ENCODE results near the gene UBN1. TPM values are rescaled to one million over a fixed set of nuclear protein-coding genes. Genes with fewer than 3 reads are reported as not detected.

The UBN1 gene
- total and polyA plus RNA-seq, 4 donors: 7.3 to 19.7 (median 14.2) TPM

GRCh38 chr16:4837733-4838501 lies 9.4 kb upstream of the UBN1 start:
- no peak for DNase-seq (ENCODE audit: low spot score)
- no peaks in the 10 kb centered on the region for H3K9me3 ChIP-seq (ENCODE audit: control insufficient read depth in 4 of 4, low read length in 3 of 4)
- no peaks in the 10 kb centered on the region for H3K4me1 ChIP-seq (ENCODE audit: control insufficient read depth in 4 of 4, insufficient read depth in 4 of 4, low read length in 3 of 4)
- no peak overlapping the region for H3K4me3 ChIP-seq (ENCODE audit: low read depth in 1 of 3, low read length in 3 of 3)
- H3K27ac ChIP-seq (ENCODE audit: low read depth in 1 of 2, low read length in 2 of 2): no peak overlapping the region
- H3K36me3 ChIP-seq (ENCODE audit: control insufficient read depth in 4 of 4, insufficient read depth in 3 of 4, low read depth in 1 of 4, low read length in 3 of 4): peaks cover 10 to 54% (median 29%) of the 10 kb centered on the region in 4 donors
- H3K9ac ChIP-seq (ENCODE audit: low read depth in 1 of 2, low read length in 2 of 2): no peak overlapping the region
- no peaks in the 10 kb centered on the region for H3K27me3 ChIP-seq (ENCODE audit: control insufficient read depth in 4 of 4, insufficient read depth in 4 of 4, low read length in 3 of 4)
- TF ChIP-seq, protein P1, sequence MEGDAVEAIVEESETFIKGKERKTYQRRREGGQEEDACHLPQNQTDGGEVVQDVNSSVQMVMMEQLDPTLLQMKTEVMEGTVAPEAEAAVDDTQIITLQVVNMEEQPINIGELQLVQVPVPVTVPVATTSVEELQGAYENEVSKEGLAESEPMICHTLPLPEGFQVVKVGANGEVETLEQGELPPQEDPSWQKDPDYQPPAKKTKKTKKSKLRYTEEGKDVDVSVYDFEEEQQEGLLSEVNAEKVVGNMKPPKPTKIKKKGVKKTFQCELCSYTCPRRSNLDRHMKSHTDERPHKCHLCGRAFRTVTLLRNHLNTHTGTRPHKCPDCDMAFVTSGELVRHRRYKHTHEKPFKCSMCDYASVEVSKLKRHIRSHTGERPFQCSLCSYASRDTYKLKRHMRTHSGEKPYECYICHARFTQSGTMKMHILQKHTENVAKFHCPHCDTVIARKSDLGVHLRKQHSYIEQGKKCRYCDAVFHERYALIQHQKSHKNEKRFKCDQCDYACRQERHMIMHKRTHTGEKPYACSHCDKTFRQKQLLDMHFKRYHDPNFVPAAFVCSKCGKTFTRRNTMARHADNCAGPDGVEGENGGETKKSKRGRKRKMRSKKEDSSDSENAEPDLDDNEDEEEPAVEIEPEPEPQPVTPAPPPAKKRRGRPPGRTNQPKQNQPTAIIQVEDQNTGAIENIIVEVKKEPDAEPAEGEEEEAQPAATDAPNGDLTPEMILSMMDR (IDR thresholded peaks at IDR 0.05; ENCODE audit: low read depth, low read length, missing input control): no peak
- TF ChIP-seq, protein P2, sequence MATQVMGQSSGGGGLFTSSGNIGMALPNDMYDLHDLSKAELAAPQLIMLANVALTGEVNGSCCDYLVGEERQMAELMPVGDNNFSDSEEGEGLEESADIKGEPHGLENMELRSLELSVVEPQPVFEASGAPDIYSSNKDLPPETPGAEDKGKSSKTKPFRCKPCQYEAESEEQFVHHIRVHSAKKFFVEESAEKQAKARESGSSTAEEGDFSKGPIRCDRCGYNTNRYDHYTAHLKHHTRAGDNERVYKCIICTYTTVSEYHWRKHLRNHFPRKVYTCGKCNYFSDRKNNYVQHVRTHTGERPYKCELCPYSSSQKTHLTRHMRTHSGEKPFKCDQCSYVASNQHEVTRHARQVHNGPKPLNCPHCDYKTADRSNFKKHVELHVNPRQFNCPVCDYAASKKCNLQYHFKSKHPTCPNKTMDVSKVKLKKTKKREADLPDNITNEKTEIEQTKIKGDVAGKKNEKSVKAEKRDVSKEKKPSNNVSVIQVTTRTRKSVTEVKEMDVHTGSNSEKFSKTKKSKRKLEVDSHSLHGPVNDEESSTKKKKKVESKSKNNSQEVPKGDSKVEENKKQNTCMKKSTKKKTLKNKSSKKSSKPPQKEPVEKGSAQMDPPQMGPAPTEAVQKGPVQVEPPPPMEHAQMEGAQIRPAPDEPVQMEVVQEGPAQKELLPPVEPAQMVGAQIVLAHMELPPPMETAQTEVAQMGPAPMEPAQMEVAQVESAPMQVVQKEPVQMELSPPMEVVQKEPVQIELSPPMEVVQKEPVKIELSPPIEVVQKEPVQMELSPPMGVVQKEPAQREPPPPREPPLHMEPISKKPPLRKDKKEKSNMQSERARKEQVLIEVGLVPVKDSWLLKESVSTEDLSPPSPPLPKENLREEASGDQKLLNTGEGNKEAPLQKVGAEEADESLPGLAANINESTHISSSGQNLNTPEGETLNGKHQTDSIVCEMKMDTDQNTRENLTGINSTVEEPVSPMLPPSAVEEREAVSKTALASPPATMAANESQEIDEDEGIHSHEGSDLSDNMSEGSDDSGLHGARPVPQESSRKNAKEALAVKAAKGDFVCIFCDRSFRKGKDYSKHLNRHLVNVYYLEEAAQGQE (IDR thresholded peaks at IDR 0.05): no peak
- TF ChIP-seq YY1 (IDR thresholded peaks at IDR 0.05): no peak
- TF ChIP-seq, protein P3, sequence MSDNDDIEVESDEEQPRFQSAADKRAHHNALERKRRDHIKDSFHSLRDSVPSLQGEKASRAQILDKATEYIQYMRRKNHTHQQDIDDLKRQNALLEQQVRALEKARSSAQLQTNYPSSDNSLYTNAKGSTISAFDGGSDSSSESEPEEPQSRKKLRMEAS (IDR thresholded peaks at IDR 0.05): no peak
- no peak for TF ChIP-seq FOXA1 (IDR thresholded peaks at IDR 0.05)
- TF ChIP-seq, protein P4, sequence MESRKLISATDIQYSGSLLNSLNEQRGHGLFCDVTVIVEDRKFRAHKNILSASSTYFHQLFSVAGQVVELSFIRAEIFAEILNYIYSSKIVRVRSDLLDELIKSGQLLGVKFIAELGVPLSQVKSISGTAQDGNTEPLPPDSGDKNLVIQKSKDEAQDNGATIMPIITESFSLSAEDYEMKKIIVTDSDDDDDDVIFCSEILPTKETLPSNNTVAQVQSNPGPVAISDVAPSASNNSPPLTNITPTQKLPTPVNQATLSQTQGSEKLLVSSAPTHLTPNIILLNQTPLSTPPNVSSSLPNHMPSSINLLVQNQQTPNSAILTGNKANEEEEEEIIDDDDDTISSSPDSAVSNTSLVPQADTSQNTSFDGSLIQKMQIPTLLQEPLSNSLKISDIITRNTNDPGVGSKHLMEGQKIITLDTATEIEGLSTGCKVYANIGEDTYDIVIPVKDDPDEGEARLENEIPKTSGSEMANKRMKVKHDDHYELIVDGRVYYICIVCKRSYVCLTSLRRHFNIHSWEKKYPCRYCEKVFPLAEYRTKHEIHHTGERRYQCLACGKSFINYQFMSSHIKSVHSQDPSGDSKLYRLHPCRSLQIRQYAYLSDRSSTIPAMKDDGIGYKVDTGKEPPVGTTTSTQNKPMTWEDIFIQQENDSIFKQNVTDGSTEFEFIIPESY (IDR thresholded peaks at IDR 0.05): no peak
- TF ChIP-seq HNF4A (conservative IDR thresholded peaks at IDR 0.05): no peak
- no peak for TF ChIP-seq EGR1 (IDR thresholded peaks at IDR 0.05; ENCODE audit: low read depth in 2 of 2)
- no peak for TF ChIP-seq FOXA2 (IDR thresholded peaks at IDR 0.05)
- TF ChIP-seq NR2F2 (IDR thresholded peaks at IDR 0.05): no peak
- no peak for TF ChIP-seq RXRA (IDR thresholded peaks at IDR 0.05)
- no peak for TF ChIP-seq HNF4G (IDR thresholded peaks at IDR 0.05)
- TF ChIP-seq, protein P5, sequence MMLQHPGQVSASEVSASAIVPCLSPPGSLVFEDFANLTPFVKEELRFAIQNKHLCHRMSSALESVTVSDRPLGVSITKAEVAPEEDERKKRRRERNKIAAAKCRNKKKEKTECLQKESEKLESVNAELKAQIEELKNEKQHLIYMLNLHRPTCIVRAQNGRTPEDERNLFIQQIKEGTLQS (IDR thresholded peaks at IDR 0.05): no peak
- TF ChIP-seq RAD21 (IDR thresholded peaks at IDR 0.05): no peak
- no peak for TF ChIP-seq TAF1 (conservative IDR thresholded peaks at IDR 0.05)
- no peak for TF ChIP-seq JUND (IDR thresholded peaks at IDR 0.05)
- TF ChIP-seq SP1 (IDR thresholded peaks at IDR 0.05): no peak
- no peak for TF ChIP-seq GABPA (IDR thresholded peaks at IDR 0.05 in 1 of 2, conservative IDR thresholded peaks at IDR 0.05 in 1 of 2)
- 90% methylated on average over 13 of the region's 13 CpGs for WGBS

Data from liver (tissue), 9 donors.